GM12801 (cell line): ENCODE data around the gene TSPAN17.

ENCODE experiments used
- CTCF ChIP-seq: IDR thresholded peaks from one replicate; pipeline ENCODE4 v1.5.1; 2011; ENCODE audit warnings: control low read depth; ENCODE audit not compliant: insufficient read length; ENCODE audit errors: extremely low read depth

Gene TSPAN17

DNA sequence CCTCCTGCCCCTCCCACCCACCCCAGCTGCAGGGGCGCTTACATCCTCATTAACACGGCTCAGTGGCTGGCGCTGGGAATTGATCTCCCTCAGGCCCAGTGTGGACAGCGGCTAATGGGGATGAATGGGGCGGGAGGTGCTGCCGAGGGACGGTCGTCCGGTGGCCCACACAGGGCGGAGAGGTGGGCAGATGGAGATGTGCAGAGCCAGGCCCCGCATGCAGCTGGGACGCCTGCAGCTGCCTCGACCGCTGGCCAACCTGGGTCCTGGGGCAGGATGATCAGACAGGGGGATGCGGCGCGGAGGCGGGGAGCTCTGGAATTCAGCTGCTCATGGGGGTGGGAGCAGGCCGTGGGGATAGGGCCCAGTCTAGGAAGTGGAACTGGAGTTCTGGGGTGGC, 17.6 kb downstream of the TSPAN17 start:
- no peak for TF ChIP-seq CTCF

DNA sequence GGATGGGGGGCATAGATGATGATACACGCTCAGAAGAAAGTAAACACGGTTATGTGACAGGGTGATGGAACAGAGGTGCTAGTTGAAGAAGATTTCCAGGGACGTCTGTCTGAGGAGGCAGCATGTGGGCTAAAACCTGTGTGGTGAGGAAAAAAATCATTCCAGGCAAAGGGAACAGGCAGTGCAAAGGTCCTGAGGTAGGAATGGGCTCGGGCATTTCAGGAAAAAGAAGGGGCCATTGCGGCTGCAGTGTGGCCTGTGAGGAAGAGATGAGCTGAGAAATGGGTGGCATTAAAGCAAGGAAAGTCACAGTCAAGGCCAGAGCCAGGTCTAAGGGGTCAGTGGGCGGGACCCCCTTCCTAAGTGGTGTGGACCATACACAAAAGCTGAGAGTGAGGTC, 18.2 kb downstream of the TSPAN17 start:
- no peak for TF ChIP-seq CTCF

DNA sequence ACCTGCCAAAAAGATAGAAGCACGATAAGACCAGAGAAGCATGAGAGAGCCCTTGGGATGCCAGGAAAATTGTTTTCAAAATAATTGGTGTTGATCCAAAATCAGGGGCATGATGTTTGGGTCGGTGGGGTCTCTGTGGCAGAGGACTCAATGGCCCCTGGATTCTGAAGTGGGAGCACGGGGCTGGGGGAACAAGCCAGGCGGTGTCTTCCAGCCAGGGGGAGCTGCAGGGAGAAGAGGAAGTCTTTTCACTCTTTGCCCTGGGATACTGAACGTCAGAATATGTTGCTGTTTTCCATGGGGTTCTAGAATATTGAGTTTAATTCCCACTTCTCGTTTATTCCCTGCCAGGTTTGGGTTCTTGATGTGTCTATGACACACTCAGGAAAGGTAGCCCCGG, 20.4 kb downstream of the TSPAN17 start:
- TF ChIP-seq CTCF = no peak

GRCh38 chr5:176670449-176670848, 23.2 kb downstream of the TSPAN17 start:
- TF ChIP-seq CTCF = no peak

- TF ChIP-seq CTCF = no peak
These were observed 24.1 kb downstream of the TSPAN17 start for GRCh38 chr5:176671399-176671798.

DNA sequence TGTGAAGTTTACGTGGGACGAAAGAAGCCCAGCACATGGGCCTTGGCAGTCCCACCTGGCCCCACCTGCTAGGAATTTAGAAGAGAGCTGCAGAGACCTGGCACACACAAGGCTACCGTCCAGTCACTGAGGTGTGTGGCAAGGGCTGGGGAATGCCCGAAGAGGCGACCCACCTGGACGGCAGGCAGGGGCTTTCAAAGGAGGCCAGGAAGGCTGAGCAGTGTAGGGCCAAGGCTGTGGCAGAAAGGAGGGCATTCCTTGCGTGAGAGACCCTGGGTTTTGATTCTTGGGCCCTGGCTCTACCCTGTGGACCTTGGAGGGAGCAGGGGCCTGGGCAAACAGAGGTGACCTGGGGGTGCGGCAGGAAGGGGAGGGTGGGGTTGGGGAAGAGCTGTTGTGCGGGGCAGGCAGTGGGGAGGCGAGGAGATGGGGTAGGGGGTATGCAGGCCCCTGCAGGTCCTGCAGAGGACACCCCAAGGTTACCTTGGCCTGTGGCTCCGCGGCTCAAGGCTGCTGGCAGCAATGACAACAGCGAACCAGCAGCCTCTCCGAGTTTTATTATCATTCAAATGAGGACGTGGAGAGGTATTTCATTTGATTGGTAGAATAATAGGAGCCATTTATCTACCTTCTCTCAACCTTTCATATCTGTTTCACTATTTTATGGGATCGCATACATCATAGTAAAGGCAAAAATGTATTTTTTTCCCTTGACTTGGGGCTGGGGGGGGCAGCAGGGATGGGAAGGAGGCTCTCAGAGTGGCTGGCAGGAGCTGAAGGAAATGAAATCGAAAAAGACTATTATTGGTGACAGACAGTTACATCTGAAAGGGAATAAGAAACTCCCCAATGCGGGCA, 24.8 kb downstream of the TSPAN17 start:
- TF ChIP-seq CTCF = no peak

DNA sequence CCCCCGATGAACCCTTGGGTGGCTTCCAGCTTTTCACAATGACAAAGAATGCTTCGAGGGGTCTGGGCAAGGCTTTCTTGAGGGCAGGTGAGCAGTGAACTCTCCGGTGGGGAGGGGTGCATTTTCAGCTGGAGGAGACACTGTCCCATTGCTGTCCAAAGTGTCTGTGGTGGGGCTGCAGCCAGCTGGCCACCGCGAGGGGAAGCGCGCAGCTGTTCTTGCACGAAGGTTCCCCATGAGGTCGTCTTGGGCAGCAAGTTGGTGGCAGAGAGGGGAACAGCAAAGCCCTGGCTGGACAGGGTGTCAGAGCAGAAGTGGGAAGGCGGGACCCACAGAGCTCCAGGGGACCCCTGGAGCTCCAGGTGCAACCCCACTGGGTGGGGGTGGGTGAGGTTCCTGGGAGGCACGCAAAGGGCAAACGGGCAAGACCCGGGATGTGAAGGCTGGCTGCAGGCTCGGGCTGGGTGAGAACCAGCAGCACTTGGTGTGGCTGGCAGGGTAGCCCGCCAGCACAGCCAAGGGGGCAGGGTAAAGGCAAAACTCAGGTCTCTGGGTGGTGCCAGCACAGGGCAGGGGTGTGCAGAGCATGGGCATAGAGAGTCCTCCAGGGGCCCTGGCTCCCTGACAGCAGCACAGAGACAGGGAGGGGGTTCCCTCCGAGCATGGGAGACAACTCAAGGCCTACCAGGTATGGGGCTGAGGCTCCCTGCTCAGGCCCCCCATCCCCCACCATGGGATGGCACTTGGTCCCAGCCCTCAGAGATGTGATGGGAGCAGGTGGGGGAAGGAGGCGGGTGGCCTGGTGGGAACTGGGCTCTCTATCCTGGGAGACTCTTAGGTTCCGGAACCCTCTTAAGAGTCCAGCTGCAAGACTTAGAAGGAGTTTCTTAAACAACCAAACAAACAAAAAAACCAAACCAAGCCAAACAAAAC, 26.6 kb downstream of the TSPAN17 start:
- TF ChIP-seq CTCF = no peak
